GM18499 (cell line): Measurements from ENCODE around the gene ING4.

Experiments
- ATAC-seq: cut with Tn5 transposase; IDR thresholded peaks from one replicate; pipeline ENCODE4 v1.9.1; 2021; ENCODE audit warnings: moderate number of reproducible peaks; ENCODE audit not compliant: insufficient read depth, unreplicated experiment

The ING4 gene

GRCh38 chr12:6612652-6613014, 50.3 kb downstream of the ING4 start:
- no peak for ATAC-seq

- no peak for ATAC-seq
Measured at GRCh38 chr12:6612247-6612646, 50.7 kb downstream of the ING4 start.

DNA sequence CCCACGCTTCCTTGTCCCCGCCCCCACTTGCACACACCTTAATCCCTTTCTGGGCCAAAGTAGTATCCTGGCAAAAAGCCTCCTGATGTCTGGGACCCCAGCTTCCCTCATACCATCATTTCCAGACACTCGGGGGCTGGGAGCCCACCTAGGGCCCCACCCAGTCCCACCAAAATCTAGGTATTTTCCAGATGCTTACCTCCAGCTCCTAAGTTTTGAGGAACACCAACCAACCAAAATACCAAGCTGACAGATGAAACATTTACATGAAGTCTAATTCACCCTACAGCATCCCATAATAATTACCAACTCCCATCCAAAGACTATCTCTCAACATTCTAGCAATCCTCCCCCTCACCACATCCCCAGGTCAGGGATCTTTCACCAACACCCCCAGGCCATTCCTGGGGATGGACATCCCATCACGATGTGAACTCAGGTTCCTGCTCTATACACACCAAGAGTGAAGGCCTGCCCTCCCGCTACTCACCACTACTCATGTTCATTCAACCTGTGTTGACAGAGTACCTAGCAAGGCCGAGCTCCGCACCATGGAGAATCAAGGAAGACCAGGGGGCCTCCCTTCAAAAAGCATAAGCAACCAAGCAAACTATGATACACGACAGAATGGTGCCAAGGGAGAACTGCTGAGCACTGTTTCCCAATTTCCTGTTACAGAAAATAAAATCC, 54.2 kb downstream of the ING4 start:
- ATAC-seq, result no peak

DNA sequence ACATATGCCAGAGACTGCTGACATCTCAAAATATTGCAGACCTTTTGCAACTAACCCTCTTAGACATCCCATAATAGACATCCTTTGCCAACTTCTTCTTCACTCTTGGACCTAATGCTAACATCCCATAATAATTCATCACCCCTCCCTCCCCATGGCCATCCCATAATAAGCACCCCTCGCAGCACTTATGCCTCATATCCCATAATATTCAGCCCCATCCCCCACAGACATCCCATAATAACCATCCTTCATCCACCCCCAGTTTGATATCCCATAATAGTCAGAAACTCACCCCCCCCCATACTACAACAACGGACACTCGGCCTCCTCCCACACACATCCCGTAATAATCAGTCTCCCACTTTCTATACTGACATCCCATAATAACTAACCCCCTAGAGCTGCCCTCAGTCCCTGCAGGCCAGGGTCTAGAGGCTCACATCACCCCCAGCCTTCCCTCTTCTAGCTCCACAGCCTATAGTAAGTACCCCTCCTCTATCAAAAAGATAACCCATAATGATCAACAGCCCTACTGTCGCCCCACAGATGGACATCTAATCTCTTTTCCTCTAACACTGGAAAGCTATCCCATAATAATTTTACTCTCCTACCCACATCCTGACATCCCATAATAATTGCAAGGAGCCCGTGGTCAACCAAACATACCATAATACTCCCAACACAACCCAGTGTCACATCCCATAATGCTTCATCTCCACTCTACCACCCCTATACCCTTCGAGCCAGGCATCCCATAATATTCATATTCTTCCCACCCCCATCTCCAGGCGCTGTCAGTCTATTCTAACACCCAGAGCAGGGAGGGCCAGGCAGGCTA, 54.9 kb downstream of the ING4 start:
- no peak for ATAC-seq

DNA sequence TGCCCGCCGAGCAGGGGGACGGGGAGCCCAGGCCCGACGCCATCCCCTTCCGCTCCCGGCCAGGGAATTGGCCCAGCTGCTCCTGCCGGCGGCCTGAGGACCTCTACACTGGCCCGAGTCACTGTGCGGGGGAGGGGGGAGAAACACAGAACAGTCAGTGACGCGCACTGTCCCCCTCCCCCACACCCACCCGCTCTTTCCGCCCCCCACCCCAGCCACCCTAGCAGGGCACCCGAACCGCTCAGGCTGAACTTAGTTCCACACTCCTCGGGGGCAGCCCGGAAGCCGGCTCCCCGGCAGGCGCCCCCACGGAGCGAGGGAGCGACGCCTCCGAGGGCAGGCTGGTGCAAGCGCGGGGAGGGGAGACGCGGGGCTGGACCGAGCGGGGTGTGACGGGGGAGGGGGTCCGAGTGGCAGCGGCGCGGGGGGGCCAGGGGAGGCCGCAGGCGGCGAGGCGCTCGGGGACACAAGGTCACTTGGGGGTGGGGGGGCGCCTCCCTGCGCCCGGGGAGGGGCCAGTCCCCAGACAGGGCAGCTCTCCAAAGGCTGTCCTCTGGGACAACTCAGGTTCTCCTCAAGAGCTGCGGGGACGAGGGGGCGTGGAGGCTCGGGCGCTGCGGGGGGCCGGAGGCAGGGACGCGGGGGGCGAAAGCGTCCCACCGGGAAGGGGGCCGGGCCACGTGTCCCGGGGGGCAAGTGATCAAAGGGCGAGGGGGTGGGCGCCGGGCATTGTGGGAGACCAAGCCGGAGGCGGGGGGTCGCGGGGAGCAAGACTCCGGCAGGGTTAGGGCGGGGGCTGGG, 56.4 kb downstream of the ING4 start:
- ATAC-seq, result no peak

DNA sequence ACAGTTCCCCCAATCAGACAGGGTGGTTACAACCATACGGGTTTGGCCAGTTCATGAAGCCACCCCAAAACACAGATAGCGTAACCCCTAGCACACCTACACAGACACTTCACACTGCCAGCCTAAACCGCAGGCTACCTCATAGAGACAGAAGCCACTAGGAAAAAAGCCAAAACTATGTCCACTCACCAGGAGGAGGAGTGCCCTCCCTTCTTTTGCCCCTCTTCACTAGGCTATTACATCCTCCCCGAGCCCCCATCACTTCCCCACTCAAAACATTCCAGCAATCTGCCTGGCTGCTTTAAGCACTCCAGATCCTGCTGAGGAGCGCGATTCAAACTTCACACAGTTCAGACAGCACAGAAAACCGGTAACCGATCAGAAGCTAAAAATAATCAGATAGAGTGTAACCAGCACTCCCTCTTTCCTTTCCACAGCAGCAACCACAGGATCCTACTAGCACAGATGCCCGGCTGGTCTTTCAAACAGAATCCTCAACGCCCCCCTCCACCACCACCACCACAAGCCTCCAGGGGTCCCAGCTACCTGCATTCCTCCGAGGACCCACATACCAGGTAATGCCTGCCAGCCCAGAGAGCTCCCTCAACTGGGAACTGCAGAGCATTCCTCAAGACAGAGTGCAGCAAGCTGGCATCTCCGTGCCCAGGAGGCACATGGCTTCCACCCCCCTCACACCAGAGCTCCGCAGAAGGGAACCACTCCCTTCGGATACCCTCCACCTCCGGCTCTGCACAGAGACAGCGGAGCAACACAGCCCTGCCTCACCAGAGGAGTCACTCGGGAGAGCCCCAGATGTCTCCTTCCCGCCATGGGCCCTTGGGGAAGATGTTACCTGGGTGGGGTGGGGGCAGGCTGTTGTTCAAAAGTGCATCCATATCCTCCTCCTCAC, 57.2 kb downstream of the ING4 start:
- ATAC-seq, result no peak

DNA sequence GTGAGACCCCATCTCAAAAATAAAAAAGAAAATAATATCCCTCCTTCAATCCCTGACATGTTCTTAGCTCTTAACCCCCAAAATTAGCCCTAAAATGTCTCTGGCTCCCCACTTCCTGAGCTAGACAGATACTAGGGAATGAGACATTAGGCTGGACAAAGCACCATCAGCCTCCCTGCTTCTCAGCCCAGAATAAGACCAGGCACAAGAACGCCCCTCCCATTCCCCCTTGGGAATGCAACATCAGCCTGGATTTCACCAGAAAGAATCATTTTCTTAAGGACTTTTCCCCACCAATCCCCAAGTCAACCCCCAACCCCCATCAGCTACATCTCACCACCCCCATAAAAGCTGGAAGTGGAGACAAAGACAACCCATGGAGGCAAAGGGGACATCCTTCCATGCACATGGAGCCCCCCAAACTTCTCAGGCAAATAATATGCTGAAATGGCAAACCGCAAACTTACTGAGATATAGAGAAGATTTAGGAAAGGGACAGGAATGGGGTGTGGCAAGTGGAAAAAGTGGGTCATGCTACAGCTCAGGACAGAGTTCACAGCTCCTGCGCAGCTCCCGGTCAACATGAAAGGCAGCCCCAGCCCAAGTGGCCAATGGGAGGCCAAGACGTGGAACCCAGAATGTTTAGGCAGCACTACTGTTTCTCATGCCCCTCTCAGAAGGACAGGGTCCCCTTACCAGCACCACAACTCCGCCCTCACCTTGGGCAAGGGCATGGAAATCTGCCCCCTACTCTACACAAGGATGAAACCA, 58.5 kb downstream of the ING4 start:
- ATAC-seq, result no peak

DNA sequence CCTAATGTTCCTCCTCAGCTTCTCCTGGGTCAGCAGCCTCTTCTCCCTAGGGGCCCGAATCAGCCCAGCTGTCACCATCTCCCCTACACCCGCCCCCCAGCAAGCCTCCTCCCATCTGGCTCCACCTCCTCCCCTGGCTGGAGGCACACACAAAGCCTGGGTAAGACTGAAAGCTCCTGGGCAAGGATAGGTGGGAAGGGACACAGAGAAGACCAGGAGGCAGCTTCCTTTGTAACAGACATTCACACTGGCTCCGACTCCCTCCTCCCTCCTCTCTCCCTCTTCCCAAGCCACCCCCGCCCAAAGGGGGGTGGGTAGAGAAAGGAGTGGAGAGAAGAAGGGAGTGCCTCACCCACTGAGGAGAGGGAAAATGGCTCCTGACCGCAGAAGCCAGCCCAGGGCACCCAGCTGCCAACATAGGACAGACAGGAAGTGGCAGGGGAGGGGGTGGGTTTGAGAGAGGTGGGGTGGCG, 59.8 kb downstream of the ING4 start:
- ATAC-seq, result no peak

DNA sequence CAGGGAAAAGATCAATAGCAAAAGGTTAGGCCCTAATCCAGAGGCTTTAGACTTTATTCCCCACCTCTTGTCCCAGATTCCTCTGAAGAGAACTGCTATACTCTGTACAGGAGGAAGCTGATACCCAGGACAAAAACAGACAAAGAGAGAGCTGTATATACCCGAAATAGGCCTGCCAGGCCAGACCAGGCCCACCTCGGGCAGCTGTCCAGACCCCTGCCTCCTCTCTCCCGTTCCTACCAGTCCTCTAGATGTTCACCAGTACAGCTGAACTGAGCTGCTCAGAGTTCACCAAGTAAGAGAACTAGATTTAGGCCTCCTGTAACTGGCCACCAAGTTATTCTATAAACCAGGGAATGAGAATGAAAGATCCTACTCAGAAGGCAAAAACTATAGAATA, 60.4 kb downstream of the ING4 start:
- no peak for ATAC-seq
